HEK293 (cell line): ENCODE data around the gene ZNF576.

ENCODE experiments used
- CTCF ChIA-PET: fragments of 350-600 bp; formaldehyde crosslinking; extraction: SDS; loops from one replicate; lab custom pipeline; 2021; ENCODE audit warnings: antibody characterized with exemption; lab: Yijun Ruan, JAX
- POLR2A ChIA-PET: fragments of 300-600 bp; formaldehyde crosslinking; extraction: SDS; loops from one replicate; lab custom pipeline; 2020; ENCODE audit warnings: antibody characterized with exemption, inconsistent platforms; lab: Yijun Ruan, JAX
- H3K27ac ChIP-seq: fragments of 200-500 bp; sonication (Bioruptor generic); 2 replicates; pipeline ENCODE4 v1.5.1; 2014; ENCODE audit warnings: low read depth, low read length, control low read depth, inconsistent platforms; ENCODE audit errors: extremely low read depth
- H3K36me3 ChIP-seq, 2 experiments: fragments of 200-500 bp in 1 of 2; sonication (Bioruptor generic) in 1 of 2; 1 replicate in 1 of 2; 2 replicates in 1 of 2; pipeline ENCODE4 v1.5.1; 2014 to 2017; ENCODE audit warnings: inconsistent platforms in 2 of 2, low read length in 2 of 2; ENCODE audit not compliant: control insufficient read depth in 2 of 2, insufficient read depth in 1 of 2
- H3K4me1 ChIP-seq: fragments of 200-500 bp; sonication (Bioruptor generic); 2 replicates; pipeline ENCODE4 v1.5.1; 2014; ENCODE audit warnings: mild to moderate bottlenecking, low read length, inconsistent platforms; ENCODE audit not compliant: control insufficient read depth, insufficient read depth
- H3K4me3 ChIP-seq: 2 replicates; pipeline ENCODE4 v1.5.1; 2011; ENCODE audit warnings: low read depth, mild to moderate bottlenecking, control low read depth, low read length, moderate library complexity
- H3K9me3 ChIP-seq: fragments of 200-500 bp; sonication (Bioruptor generic); 2 replicates; pipeline ENCODE4 v1.5.1; 2014; ENCODE audit warnings: low read depth, low read length, inconsistent platforms; ENCODE audit not compliant: control insufficient read depth, insufficient read depth
- GLI4 ChIP-seq: fragments of 450-650 bp; formaldehyde crosslinking; IDR thresholded peaks from 2 replicates; pipeline ENCODE4 v1.5.1; 2016; ENCODE audit warnings: missing biosample characterization, missing genetic modification characterization
- GLIS1 ChIP-seq: fragments of 450-650 bp; formaldehyde crosslinking; IDR thresholded peaks from 2 replicates; pipeline ENCODE4 v1.5.1; 2016; ENCODE audit warnings: missing biosample characterization, missing genetic modification characterization
- GLIS2 ChIP-seq: fragments of 450-650 bp; formaldehyde crosslinking; IDR thresholded peaks from 2 replicates; pipeline ENCODE4 v1.5.1; 2016; ENCODE audit warnings: missing biosample characterization, missing genetic modification characterization
- IKZF3 ChIP-seq: fragments of 450-650 bp; IDR thresholded peaks from 2 replicates; pipeline ENCODE4 v1.5.0; 2018; ENCODE audit warnings: missing biosample characterization, mild to moderate bottlenecking, missing genetic modification characterization, moderate library complexity
- KLF8 ChIP-seq: fragments of 450-650 bp; formaldehyde crosslinking; IDR thresholded peaks from 2 replicates; pipeline ENCODE4 v1.5.1; 2016; ENCODE audit warnings: missing biosample characterization, missing genetic modification characterization
- PRDM1 ChIP-seq: fragments of 450-650 bp; formaldehyde crosslinking; IDR thresholded peaks from 2 replicates; pipeline ENCODE4; 2016; ENCODE audit warnings: missing biosample characterization, missing genetic modification characterization
- SCRT2 ChIP-seq: fragments of 450-650 bp; formaldehyde crosslinking; IDR thresholded peaks from 2 replicates; pipeline ENCODE4 v1.5.1; 2016; ENCODE audit warnings: missing biosample characterization, missing genetic modification characterization
- SETDB1 ChIP-seq: IDR thresholded peaks from one replicate; pipeline ENCODE4 v1.6.1; 2017; ENCODE audit warnings: mild to moderate bottlenecking, low read length, moderate library complexity, mixed read lengths; ENCODE audit not compliant: insufficient read length
- SP3 ChIP-seq: fragments of 450-650 bp; formaldehyde crosslinking; IDR thresholded peaks from 2 replicates; pipeline ENCODE4 v1.5.1; 2016; ENCODE audit warnings: missing biosample characterization, missing genetic modification characterization
- SP7 ChIP-seq: fragments of 450-650 bp; formaldehyde crosslinking; IDR thresholded peaks from 2 replicates; pipeline ENCODE4 v1.5.1; 2016; ENCODE audit warnings: missing biosample characterization, missing genetic modification characterization
- WT1 ChIP-seq: fragments of 450-650 bp; formaldehyde crosslinking; IDR thresholded peaks from 2 replicates; pipeline ENCODE4 v1.5.1; 2016; ENCODE audit warnings: missing biosample characterization, missing genetic modification characterization
- ZBTB21 ChIP-seq: fragments of 450-650 bp; formaldehyde crosslinking; IDR thresholded peaks from 2 replicates; pipeline ENCODE4 v1.5.1; 2017; ENCODE audit warnings: missing biosample characterization, missing genetic modification characterization
- ZFP37 ChIP-seq: fragments of 450-650 bp; formaldehyde crosslinking; IDR thresholded peaks from 2 replicates; pipeline ENCODE4 v1.5.1; 2016; ENCODE audit warnings: missing biosample characterization, missing genetic modification characterization
- ZIC2 ChIP-seq: fragments of 450-650 bp; formaldehyde crosslinking; IDR thresholded peaks from 2 replicates; pipeline ENCODE4 v1.5.1; 2016; ENCODE audit warnings: missing biosample characterization, missing genetic modification characterization
- ZNF114 ChIP-seq: fragments of 450-650 bp; formaldehyde crosslinking; IDR thresholded peaks from 2 replicates; pipeline ENCODE4 v1.5.0; 2017; ENCODE audit warnings: missing biosample characterization, missing genetic modification characterization
- ZNF146 ChIP-seq: fragments of 450-650 bp; formaldehyde crosslinking; IDR thresholded peaks from 2 replicates; pipeline ENCODE4 v1.5.1; 2016; ENCODE audit warnings: missing biosample characterization, missing genetic modification characterization
- ZNF16 ChIP-seq: fragments of 450-650 bp; formaldehyde crosslinking; IDR thresholded peaks from 2 replicates; pipeline ENCODE4 v1.5.1; 2016; ENCODE audit warnings: low read depth, missing biosample characterization, missing genetic modification characterization
- ZNF24 ChIP-seq: fragments of 450-650 bp; formaldehyde crosslinking; IDR thresholded peaks from 2 replicates; pipeline ENCODE4 v1.5.1; 2016; ENCODE audit warnings: missing biosample characterization, missing genetic modification characterization
- ZNF341 ChIP-seq: fragments of 450-650 bp; formaldehyde crosslinking; IDR thresholded peaks from 2 replicates; pipeline ENCODE4; 2016; ENCODE audit warnings: low read depth, missing biosample characterization, missing genetic modification characterization
- ZNF416 ChIP-seq: fragments of 450-650 bp; formaldehyde crosslinking; IDR thresholded peaks from 2 replicates; pipeline ENCODE4 v1.5.1; 2016; ENCODE audit warnings: missing biosample characterization, missing genetic modification characterization
- ZNF423 ChIP-seq: fragments of 450-650 bp; formaldehyde crosslinking; IDR thresholded peaks from 2 replicates; pipeline ENCODE4 v1.5.1; 2016; ENCODE audit warnings: missing biosample characterization, missing genetic modification characterization
- ZNF600 ChIP-seq: fragments of 450-650 bp; formaldehyde crosslinking; IDR thresholded peaks from 2 replicates; pipeline ENCODE4 v1.5.1; 2016; ENCODE audit warnings: missing biosample characterization, missing genetic modification characterization
- ZNF660 ChIP-seq: fragments of 450-650 bp; IDR thresholded peaks from 2 replicates; pipeline ENCODE4 v1.5.1; 2018; ENCODE audit warnings: missing biosample characterization, mild to moderate bottlenecking, missing genetic modification characterization
- ZNF76 ChIP-seq: fragments of 450-650 bp; formaldehyde crosslinking; IDR thresholded peaks from 2 replicates; pipeline ENCODE4; 2016; ENCODE audit warnings: low read depth, missing biosample characterization, missing genetic modification characterization, borderline replicate concordance
- ZNF777 ChIP-seq: fragments of 450-650 bp; formaldehyde crosslinking; IDR thresholded peaks from 2 replicates; pipeline ENCODE4 v1.5.1; 2017; ENCODE audit warnings: missing biosample characterization, missing genetic modification characterization, borderline replicate concordance
- ZNF785 ChIP-seq: fragments of 450-650 bp; formaldehyde crosslinking; IDR thresholded peaks from 2 replicates; pipeline ENCODE4 v1.5.1; 2016; ENCODE audit warnings: missing biosample characterization, missing genetic modification characterization
- ZNF791 ChIP-seq: fragments of 450-650 bp; formaldehyde crosslinking; IDR thresholded peaks from 2 replicates; pipeline ENCODE4 v1.5.1; 2016; ENCODE audit warnings: missing biosample characterization, missing genetic modification characterization
- ZNF843 ChIP-seq: fragments of 450-650 bp; formaldehyde crosslinking; IDR thresholded peaks from 2 replicates; pipeline ENCODE4 v1.5.1; 2016; ENCODE audit warnings: missing biosample characterization, missing genetic modification characterization
- ZSCAN30 ChIP-seq: fragments of 450-650 bp; IDR thresholded peaks from 2 replicates; pipeline ENCODE4 v1.5.1; 2018; ENCODE audit warnings: missing biosample characterization, mild to moderate bottlenecking, missing genetic modification characterization, moderate library complexity
- TF ChIP-seq, protein P1 (sequence below): fragments of 450-650 bp; formaldehyde crosslinking; IDR thresholded peaks from 2 replicates; pipeline ENCODE4 v1.5.1; 2016; ENCODE audit warnings: missing biosample characterization, missing genetic modification characterization
- TF ChIP-seq, protein P2 (sequence below): fragments of 450-650 bp; formaldehyde crosslinking; IDR thresholded peaks from 2 replicates; pipeline ENCODE4 v1.5.1; 2016; ENCODE audit warnings: missing biosample characterization, missing genetic modification characterization
- TF ChIP-seq, protein P3 (sequence below): fragments of 450-650 bp; formaldehyde crosslinking; IDR thresholded peaks from 2 replicates; pipeline ENCODE4 v1.5.1; 2016; ENCODE audit warnings: missing biosample characterization, missing genetic modification characterization
- TF ChIP-seq, protein P4 (sequence below): fragments of 450-650 bp; formaldehyde crosslinking; IDR thresholded peaks from 2 replicates; pipeline ENCODE4 v1.5.1; 2016; ENCODE audit warnings: missing biosample characterization, missing genetic modification characterization

Gene ZNF576

DNA sequence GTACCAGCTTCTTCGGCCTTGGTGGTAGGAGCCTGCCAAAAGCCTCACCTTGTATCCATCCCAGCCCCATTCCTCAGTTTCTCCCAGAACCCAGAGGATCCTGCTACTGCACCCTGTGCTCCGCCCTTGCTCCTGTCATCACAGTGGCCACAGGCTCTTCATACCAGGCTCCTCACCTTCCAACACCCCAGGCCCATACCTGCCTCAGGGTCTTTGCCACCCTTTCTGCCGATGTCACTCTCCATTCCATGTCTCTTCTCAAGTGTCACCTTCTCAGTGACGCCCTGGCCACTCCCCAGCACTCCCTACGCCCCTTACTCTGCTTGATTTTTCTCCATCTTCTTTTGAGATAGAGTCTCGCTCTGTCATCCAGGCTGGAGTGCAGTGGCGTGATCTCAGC lies 13.5 kb downstream of the ZNF576 start (continued):
- TF ChIP-seq, protein P1, sequence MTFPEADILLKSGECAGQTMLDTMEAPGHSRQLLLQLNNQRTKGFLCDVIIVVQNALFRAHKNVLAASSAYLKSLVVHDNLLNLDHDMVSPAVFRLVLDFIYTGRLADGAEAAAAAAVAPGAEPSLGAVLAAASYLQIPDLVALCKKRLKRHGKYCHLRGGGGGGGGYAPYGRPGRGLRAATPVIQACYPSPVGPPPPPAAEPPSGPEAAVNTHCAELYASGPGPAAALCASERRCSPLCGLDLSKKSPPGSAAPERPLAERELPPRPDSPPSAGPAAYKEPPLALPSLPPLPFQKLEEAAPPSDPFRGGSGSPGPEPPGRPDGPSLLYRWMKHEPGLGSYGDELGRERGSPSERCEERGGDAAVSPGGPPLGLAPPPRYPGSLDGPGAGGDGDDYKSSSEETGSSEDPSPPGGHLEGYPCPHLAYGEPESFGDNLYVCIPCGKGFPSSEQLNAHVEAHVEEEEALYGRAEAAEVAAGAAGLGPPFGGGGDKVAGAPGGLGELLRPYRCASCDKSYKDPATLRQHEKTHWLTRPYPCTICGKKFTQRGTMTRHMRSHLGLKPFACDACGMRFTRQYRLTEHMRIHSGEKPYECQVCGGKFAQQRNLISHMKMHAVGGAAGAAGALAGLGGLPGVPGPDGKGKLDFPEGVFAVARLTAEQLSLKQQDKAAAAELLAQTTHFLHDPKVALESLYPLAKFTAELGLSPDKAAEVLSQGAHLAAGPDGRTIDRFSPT, result peak; percentile 61; the same call in 1 of the 2 replicates

DNA sequence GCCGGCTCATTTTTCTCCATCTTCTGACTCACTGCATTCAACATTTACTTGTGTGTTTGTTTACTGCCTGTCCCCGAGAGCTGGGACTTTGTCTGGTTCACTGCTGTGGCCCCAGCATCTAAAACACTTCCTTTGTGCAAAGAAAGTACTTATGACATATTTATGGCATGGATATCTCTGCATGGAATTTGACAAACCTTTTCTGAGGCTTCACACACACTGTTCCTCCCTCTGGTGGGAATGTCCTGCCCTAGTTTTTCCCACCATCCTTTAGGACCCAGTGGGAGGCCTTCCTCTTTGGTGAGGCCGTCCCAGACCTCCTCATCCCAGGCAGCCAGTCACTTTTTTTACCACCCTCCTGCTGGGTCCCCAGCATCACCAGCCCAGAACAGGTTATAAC lies 14.1 kb downstream of the ZNF576 start:
- H3K9me3 ChIP-seq, result no peaks in the 10 kb centered on the region; the same call in 1 of the 2 replicates
- peaks cover 28% of the 10 kb centered on the region for H3K4me1 ChIP-seq
- POLR2A ChIA-PET, result interaction anchor here (0.5 to 1.3 kb wide), 4 partner anchors 13 to 117 kb away, joined by 3 to 4 read pairs (median 4); no protein-coding TSS in a partner anchor
- H3K36me3 ChIP-seq, result peaks cover 58 to 84% of the 10 kb centered on the region in 2 experiments
- peak overlapping the region; percentile 52; the same call in 1 of the 2 replicates for H3K27ac ChIP-seq
- CTCF ChIA-PET, result interaction anchor here (1.3 kb wide), 1 partner anchor 41 kb away, joined by 3 read pairs; no protein-coding TSS in a partner anchor
- no peak overlapping the region for H3K4me3 ChIP-seq
- TF ChIP-seq IKZF3 (peak; percentile 71; the same call in 1 of the 2 replicates), SP3 (tag by site-specific recombination) (peak; percentile 15; the same call in 1 of the 2 replicates), ZNF791 (tag by site-specific recombination) (no peak), ZNF76 (peak; percentile 71), ZIC2 (peak; percentile 98), KLF8 (tag by site-specific recombination) (0 out of 2 replicates have a peak, but pooled peaks have one; percentile 32), GLIS1 (peak; percentile 93), ZNF785 (no peak), ZNF660 (peak; percentile 86), GLI4 (tag by site-specific recombination) (no peak), ZBTB21 (tag by site-specific recombination) (peak; percentile 33; the same call in 1 of the 2 replicates), ZNF24 (tag by site-specific recombination) (0 out of 2 replicates have a peak, but pooled peaks have one; percentile 66), ZNF146 (tag by site-specific recombination) (no peak), ZNF341 (tag by site-specific recombination) (peak; percentile 81), SP7 (tag by site-specific recombination) (peak; percentile 52; the same call in 1 of the 2 replicates), ZNF416 (tag by site-specific recombination) (no peak), SCRT2 (tag by site-specific recombination) (peak; percentile 84), GLIS2 (tag by site-specific recombination) (peak; percentile 61; the same call in 1 of the 2 replicates), ZNF16 (tag by site-specific recombination) (no peak), ZFP37 (tag by site-specific recombination) (no peak), ZSCAN30 (tag by site-specific recombination) (0 out of 2 replicates have a peak, but pooled peaks have one; percentile 66), SETDB1 (no peak), ZNF600 (tag by site-specific recombination) (peak; percentile 68), ZNF423 (tag by site-specific recombination) (no peak), PRDM1 (tag by site-specific recombination) (peak; percentile 81), ZNF777 (tag by site-specific recombination) (no peak), ZNF114 (tag by site-specific recombination) (no peak), ZNF843 (tag by site-specific recombination) (no peak), WT1 (tag by site-specific recombination) (no peak)
- TF ChIP-seq, protein P2, sequence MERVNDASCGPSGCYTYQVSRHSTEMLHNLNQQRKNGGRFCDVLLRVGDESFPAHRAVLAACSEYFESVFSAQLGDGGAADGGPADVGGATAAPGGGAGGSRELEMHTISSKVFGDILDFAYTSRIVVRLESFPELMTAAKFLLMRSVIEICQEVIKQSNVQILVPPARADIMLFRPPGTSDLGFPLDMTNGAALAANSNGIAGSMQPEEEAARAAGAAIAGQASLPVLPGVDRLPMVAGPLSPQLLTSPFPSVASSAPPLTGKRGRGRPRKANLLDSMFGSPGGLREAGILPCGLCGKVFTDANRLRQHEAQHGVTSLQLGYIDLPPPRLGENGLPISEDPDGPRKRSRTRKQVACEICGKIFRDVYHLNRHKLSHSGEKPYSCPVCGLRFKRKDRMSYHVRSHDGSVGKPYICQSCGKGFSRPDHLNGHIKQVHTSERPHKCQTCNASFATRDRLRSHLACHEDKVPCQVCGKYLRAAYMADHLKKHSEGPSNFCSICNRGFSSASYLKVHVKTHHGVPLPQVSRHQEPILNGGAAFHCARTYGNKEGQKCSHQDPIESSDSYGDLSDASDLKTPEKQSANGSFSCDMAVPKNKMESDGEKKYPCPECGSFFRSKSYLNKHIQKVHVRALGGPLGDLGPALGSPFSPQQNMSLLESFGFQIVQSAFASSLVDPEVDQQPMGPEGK, result 0 out of 2 replicates have a peak, but pooled peaks have one; percentile 22
- TF ChIP-seq, protein P3, sequence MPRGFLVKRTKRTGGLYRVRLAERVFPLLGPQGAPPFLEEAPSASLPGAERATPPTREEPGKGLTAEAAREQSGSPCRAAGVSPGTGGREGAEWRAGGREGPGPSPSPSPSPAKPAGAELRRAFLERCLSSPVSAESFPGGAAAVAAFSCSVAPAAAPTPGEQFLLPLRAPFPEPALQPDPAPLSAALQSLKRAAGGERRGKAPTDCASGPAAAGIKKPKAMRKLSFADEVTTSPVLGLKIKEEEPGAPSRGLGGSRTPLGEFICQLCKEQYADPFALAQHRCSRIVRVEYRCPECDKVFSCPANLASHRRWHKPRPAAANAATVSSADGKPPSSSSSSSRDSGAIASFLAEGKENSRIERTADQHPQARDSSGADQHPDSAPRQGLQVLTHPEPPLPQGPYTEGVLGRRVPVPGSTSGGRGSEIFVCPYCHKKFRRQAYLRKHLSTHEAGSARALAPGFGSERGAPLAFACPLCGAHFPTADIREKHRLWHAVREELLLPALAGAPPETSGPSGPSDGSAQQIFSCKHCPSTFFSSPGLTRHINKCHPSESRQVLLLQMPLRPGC (tag by site-specific recombination), result 0 out of 2 replicates have a peak, but pooled peaks have one; percentile 37
- TF ChIP-seq, protein P4, sequence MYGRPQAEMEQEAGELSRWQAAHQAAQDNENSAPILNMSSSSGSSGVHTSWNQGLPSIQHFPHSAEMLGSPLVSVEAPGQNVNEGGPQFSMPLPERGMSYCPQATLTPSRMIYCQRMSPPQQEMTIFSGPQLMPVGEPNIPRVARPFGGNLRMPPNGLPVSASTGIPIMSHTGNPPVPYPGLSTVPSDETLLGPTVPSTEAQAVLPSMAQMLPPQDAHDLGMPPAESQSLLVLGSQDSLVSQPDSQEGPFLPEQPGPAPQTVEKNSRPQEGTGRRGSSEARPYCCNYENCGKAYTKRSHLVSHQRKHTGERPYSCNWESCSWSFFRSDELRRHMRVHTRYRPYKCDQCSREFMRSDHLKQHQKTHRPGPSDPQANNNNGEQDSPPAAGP, result no peak; the same call in 1 of the 2 replicates
